Measurements from ENCODE around the gene OSGEP.

- TF ChIP-seq, protein P1, sequence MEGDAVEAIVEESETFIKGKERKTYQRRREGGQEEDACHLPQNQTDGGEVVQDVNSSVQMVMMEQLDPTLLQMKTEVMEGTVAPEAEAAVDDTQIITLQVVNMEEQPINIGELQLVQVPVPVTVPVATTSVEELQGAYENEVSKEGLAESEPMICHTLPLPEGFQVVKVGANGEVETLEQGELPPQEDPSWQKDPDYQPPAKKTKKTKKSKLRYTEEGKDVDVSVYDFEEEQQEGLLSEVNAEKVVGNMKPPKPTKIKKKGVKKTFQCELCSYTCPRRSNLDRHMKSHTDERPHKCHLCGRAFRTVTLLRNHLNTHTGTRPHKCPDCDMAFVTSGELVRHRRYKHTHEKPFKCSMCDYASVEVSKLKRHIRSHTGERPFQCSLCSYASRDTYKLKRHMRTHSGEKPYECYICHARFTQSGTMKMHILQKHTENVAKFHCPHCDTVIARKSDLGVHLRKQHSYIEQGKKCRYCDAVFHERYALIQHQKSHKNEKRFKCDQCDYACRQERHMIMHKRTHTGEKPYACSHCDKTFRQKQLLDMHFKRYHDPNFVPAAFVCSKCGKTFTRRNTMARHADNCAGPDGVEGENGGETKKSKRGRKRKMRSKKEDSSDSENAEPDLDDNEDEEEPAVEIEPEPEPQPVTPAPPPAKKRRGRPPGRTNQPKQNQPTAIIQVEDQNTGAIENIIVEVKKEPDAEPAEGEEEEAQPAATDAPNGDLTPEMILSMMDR (conservative IDR thresholded peaks at IDR 0.05; ENCODE audit: low read depth in 2 of 2), result no peak
- TF ChIP-seq, protein P2, sequence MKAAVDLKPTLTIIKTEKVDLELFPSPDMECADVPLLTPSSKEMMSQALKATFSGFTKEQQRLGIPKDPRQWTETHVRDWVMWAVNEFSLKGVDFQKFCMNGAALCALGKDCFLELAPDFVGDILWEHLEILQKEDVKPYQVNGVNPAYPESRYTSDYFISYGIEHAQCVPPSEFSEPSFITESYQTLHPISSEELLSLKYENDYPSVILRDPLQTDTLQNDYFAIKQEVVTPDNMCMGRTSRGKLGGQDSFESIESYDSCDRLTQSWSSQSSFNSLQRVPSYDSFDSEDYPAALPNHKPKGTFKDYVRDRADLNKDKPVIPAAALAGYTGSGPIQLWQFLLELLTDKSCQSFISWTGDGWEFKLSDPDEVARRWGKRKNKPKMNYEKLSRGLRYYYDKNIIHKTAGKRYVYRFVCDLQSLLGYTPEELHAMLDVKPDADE (IDR thresholded peaks at IDR 0.05), result no peak
- TF ChIP-seq JUNB (IDR thresholded peaks at IDR 0.05; ENCODE audit: unreplicated experiment), result no peak
- no peak for TF ChIP-seq REST (IDR thresholded peaks at IDR 0.05; ENCODE audit: unreplicated experiment)
- TF ChIP-seq EZH2 (IDR thresholded peaks at IDR 0.05; ENCODE audit: low read depth, unreplicated experiment), result no peak
- TF ChIP-seq EZH2phosphoT487 (IDR thresholded peaks at IDR 0.05; ENCODE audit: unreplicated experiment), result no peak
- TF ChIP-seq CREB1 (CRISPR knock-in tag; IDR thresholded peaks at IDR 0.05; ENCODE audit: low read depth), result no peak
- no peak for TF ChIP-seq POLR2AphosphoS5 (IDR thresholded peaks at IDR 0.05; ENCODE audit: low read depth)
- TF ChIP-seq STAT1 (IDR thresholded peaks at IDR 0.05; ENCODE audit: unreplicated experiment), result no peak
- no peak for TF ChIP-seq ZNF114 (CRISPR knock-in tag; IDR thresholded peaks at IDR 0.05)
Measured at GRCh38 chr14:20419419-20419818, 35.2 kb downstream of the OSGEP start.

Data from GM23338 (cell line).